Body of pancreas (tissue), 4 donors: ENCODE results near the gene CDHR4. TPM values are rescaled to one million over a fixed set of nuclear protein-coding genes. Genes with fewer than 3 reads are reported as not detected.

Experiments
- ATAC-seq: fragments of 150-250 bp; one replicate; pipeline ENCODE4 v1.9.1; 2016
- DNase-seq, 4 donors: peaks; one replicate each; pipeline ENCODE4 v3.0.0-alpha.2; 2019
- H3K27ac ChIP-seq, 4 donors: fragments of 200-600 bp; sonication (generic); 1 replicate in 3 of 4; 2 replicates in 1 of 4; pipeline versions ENCODE4 v1.5.1 to v1.6.1; 2016 to 2019; ENCODE audit warnings: mild to moderate bottlenecking in 1 of 4, mixed read lengths in 1 of 4, moderate library complexity in 1 of 4
- H3K27me3 ChIP-seq, 2 donors: fragments of 200-600 bp; sonication (generic); one replicate each; pipeline ENCODE4 v1.6.0; 2016; ENCODE audit warnings: mild to moderate bottlenecking in 1 of 2
- H3K36me3 ChIP-seq, 2 donors: fragments of 200-600 bp; sonication (generic); replicated peaks in 1 of 2; 2 replicates each; pipeline ENCODE4 v1.5.1; 2016; ENCODE audit warnings: low read depth in 2 of 2; ENCODE audit not compliant: insufficient read depth in 1 of 2
- H3K4me1 ChIP-seq: fragments of 200-600 bp; sonication (generic); one replicate; pipeline ENCODE4 v1.6.0; 2016
- H3K4me3 ChIP-seq, 2 donors: fragments of 200-600 bp; sonication (generic); 1 replicate in 1 of 2; 2 replicates in 1 of 2; pipeline ENCODE4 v1.5.1; 2016 to 2019
- H3K9me3 ChIP-seq, 3 donors: fragments of 200-600 bp; sonication (generic); 1 replicate in 2 of 3; 2 replicates in 1 of 3; pipeline ENCODE4 v1.5.1; 2016
- POLR2A ChIP-seq, 3 donors: fragments of 450-650 bp; IDR thresholded peaks; one replicate each; pipeline ENCODE4 v1.6.1; 2016; ENCODE audit warnings: antibody characterized with exemption in 3 of 3, mild to moderate bottlenecking in 2 of 3
- WGBS, 2 donors: methylation state at CpG; one replicate each; pipeline ENCODE4 v1.1.5; 2017; 5-methylcytosine and 5-hydroxymethylcytosine counted together
- intact Hi-C: fragments of 100-400 bp; cut with DNase I; formaldehyde crosslinking; loops from one replicate; pipeline ENCODE4 v1.15.1; 2023
- total RNA-seq, 2 donors: library from RNA; depleted of rRNA; stranded (reverse); fragments of >200 nt; gene quantifications; one replicate each; pipeline ENCODE4 v1.1.0, GENCODE V29; 2016
- TF ChIP-seq, protein P1 (sequence below), 7 experiments: fragments of 450-650 bp in 4 of 7; fragments of 200-600 bp in 3 of 7; sonication (generic) in 3 of 7; IDR thresholded peaks; one replicate each; pipeline ENCODE4 v1.5.1; 2016 to 2019; ENCODE audit warnings: antibody characterized with exemption in 7 of 7

CDHR4 gene
- total RNA-seq, 2 donors from 2014 or later: 0.26 TPM; not detected in 1

DNA sequence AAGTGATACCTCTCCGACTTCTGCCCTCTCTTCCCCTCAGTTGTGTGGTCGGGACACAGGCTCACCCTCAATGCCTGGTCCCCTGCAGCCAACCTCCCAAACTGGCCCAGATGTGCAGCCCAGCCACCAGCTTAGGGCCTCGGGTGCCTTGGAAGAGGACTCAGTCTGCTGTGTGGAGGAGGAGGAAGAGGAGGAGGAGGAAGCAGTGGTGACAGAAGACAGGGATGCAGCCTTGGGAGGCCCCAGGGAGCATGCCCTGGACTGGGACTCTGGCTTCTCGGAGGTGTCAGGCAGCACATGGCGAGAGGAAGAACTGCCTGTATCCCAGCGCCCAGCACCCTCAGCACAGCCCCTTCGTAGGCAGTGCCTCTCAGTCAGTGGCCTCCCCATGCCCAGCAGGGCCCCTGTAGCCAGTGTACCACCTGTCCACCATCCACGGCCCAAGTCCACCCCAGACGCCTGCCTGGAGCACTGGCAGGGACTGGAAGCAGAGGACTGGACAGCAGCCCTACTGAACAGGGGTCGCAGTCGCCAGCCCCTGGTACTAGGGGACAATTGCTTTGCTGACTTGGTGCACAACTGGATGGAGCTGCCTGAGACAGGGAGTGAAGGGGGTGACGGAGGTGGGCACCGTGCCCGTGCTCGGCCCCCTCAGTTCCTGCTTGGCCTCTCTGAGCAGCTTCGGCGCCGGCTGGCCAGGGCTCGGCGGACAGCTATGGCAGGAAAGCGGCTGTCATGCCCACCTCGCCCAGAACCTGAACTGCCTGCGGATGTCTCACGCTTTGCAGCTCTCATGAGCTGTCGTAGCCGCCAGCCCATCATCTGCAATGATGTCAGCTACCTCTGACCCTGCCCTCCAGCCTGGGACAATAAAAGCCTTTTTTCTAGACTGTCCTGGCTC lies 4.7 kb upstream of the CDHR4 start:
- H3K36me3 ChIP-seq: no peaks in the 10 kb centered on the region
- peak overlapping the region in 1 of 4 donors; percentile 73 for H3K27ac ChIP-seq
- intact Hi-C loops: loop anchor here (5.0 kb wide), 2 partner anchors 38 to 103 kb away; no protein-coding TSS in a partner anchor
- no peaks in the 10 kb centered on the region for H3K27me3 ChIP-seq
- no peak for ATAC-seq
- H3K4me3 ChIP-seq: no peak overlapping the region
- no peak for DNase-seq
- H3K4me1 ChIP-seq: peaks cover 50% of the 10 kb centered on the region
- TF ChIP-seq POLR2A (IDR thresholded peaks at IDR 0.05): no peak
- TF ChIP-seq, protein P1, sequence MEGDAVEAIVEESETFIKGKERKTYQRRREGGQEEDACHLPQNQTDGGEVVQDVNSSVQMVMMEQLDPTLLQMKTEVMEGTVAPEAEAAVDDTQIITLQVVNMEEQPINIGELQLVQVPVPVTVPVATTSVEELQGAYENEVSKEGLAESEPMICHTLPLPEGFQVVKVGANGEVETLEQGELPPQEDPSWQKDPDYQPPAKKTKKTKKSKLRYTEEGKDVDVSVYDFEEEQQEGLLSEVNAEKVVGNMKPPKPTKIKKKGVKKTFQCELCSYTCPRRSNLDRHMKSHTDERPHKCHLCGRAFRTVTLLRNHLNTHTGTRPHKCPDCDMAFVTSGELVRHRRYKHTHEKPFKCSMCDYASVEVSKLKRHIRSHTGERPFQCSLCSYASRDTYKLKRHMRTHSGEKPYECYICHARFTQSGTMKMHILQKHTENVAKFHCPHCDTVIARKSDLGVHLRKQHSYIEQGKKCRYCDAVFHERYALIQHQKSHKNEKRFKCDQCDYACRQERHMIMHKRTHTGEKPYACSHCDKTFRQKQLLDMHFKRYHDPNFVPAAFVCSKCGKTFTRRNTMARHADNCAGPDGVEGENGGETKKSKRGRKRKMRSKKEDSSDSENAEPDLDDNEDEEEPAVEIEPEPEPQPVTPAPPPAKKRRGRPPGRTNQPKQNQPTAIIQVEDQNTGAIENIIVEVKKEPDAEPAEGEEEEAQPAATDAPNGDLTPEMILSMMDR (IDR thresholded peaks at IDR 0.05): no peak
- 70 to 88% methylated on average over 7 to 25 of the region's 26 CpGs for WGBS, 2 donors
- H3K9me3 ChIP-seq: no peaks in the 10 kb centered on the region

DNA sequence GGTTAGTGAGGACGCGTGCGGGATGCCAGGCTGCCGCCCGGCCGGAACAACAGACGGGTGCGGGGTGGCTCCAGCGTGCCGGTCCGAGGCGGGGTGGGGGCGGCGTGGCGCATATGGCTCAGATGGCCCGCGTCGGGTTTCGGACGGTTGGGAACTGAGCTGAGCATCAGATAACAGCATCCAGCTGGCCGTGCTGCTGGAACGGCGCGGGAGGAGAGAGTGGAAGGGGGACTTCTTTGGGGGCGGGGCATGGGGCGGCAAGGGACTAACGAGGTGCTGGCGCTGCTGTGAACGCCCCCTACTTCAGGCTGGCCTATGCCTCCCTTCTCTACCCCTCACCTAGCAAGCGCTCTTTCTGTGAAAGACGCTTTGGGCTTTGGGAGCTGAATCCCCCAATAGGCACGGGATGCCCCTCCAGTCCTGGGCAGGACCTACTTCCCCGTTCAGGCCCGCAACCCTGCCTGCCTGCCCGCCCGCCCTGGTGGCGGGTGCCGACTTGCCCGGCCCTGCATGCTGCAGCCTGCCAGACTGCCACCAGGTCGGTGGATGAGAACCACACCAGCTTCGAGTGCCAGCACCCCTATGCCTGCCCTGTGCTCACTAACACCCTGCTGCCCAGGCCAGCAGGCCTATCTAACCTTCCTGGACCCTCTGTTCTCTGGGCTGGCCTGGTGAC lies 3.9 kb upstream of the CDHR4 start:
- no peak for TF ChIP-seq POLR2A (IDR thresholded peaks at IDR 0.05)
- TF ChIP-seq, protein P1 (IDR thresholded peaks at IDR 0.05): no peak
- H3K27me3 ChIP-seq: no peaks in the 10 kb centered on the region
- peak overlapping the region in 3 of 4 donors; percentile 47 to 75 (median 71) for H3K27ac ChIP-seq
- WGBS, 2 donors: 12 to 68% methylated on average over 10 to 31 of the region's 41 CpGs
- DNase-seq: peak in 1 of 4 donors; percentile 25
- intact Hi-C loops: loop anchor here (5.0 kb wide), 1 partner anchor 39 kb away; no protein-coding TSS in a partner anchor
- no peaks in the 10 kb centered on the region for H3K36me3 ChIP-seq
- ATAC-seq: peak; percentile 1
- peaks cover 50% of the 10 kb centered on the region for H3K4me1 ChIP-seq
- peak overlapping the region; percentile 78 to 86 for H3K4me3 ChIP-seq
- no peaks in the 10 kb centered on the region for H3K9me3 ChIP-seq

DNA sequence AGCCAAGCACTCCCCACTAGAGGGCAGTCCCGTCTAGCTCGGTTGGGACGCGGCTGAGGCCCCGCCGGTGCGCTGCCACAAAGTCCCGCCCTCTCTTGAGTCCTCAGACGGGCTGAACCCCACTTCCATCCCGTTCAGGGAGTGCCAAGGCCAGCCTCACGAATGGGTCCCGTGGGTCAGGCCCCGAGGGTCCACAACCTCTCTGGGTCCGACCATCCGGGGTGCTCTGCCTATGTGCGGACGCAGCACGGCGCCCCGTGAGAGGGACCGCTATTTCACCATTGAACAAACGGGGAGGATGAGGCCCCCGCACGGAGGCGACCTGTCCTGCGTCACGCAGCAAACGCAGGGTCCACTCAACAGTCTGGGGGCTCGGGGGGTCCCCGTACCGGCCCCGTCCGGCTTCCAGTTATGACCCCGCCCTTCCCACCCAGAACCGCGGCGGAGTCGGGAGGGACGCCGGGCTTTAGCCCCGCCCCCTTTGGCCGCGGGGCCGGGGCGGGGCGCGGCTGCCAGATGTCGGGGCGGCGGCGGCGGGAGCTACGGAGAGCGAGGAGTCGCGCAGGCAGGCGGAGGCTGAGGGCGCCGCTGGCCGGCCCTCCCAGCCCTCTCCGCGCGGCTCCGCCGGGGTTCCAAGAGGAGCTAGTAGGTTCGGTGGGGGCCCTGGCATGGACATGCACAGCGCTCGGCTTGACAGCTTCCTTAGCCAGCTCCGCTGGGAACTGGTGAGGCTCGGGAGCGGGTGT lies 3.2 kb upstream of the CDHR4 start, which contains the start of gene INKA1:
Gene INKA1 (plus strand): TSS at position 543 of the 746 bp plus-strand sequence. CDS start 132 bp downstream, at position 675.
- peak; percentile 90 to 92 (median 90) for DNase-seq
- Histone ChIP-seq H3K4me3 (peak within 1 kb of the TSS; percentile 78 to 86), H3K27me3 (no peaks in the 10 kb centered on the region), H3K36me3 (no peaks in the 10 kb centered on the region), H3K4me1 (peaks cover 49% of the 10 kb centered on the region), H3K9me3 (no peaks in the 10 kb centered on the region), H3K27ac (peak within 1 kb of the TSS; percentile 47 to 75 (median 60))
- ATAC-seq: peak; percentile 84
- TF ChIP-seq, protein P1 (IDR thresholded peaks at IDR 0.05): peak; percentile 78 to 95 (median 92)
- peak in 2 of 3 donors; percentile 33 to 37 for TF ChIP-seq POLR2A (IDR thresholded peaks at IDR 0.05)
- intact Hi-C loops: loop anchor here (5.0 kb wide), 1 partner anchor 39 kb away; no protein-coding TSS in a partner anchor
- 0% methylated on average over 67 of the region's 71 CpGs; no CpG with 5 or more reads in 1 of the 2 donors for WGBS, 2 donors

DNA sequence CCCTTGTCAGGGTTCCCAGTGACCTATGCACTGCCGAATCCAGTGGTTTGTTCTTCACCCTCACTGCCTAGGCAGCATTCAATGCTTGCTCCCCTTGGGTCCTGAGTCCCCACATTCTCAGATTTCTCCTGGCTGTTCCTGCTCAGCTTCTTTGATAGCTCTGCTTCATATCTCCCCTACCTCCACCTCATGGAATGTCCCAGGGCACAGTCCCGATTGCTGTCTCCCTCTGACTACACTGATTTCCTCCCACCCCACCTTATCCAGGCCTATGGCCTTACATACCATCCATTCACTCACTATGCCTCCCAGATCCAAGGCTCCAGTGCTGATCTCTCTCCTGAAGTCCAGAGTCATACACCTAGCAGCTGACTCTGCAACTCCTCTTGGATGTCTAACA lies 1.5 kb upstream of the CDHR4 start:
- DNase-seq (no peak), ATAC-seq (no peak)
- H3K36me3 ChIP-seq: no peaks in the 10 kb centered on the region
- 79 to 86% methylated on average over 2 of the region's 2 CpGs for WGBS, 2 donors
- intact Hi-C loops: loop anchor here (5.0 kb wide), 1 partner anchor 41 kb away; no protein-coding TSS in a partner anchor
- no peaks in the 10 kb centered on the region for H3K9me3 ChIP-seq
- no peak overlapping the region for H3K27ac ChIP-seq
- TF ChIP-seq, protein P1 (IDR thresholded peaks at IDR 0.05): no peak
- TF ChIP-seq POLR2A (IDR thresholded peaks at IDR 0.05): no peak
- peaks cover 34% of the 10 kb centered on the region for H3K4me1 ChIP-seq
- H3K27me3 ChIP-seq: no peaks in the 10 kb centered on the region
- H3K4me3 ChIP-seq: no peak overlapping the region
